ENCODE results near the gene HK1. TPM values are rescaled to one million over a fixed set of nuclear protein-coding genes. Genes with fewer than 3 reads are reported as not detected.

The HK1 gene
- total RNA-seq, 1 experiment from 2014 or later: 140 TPM

DNA sequence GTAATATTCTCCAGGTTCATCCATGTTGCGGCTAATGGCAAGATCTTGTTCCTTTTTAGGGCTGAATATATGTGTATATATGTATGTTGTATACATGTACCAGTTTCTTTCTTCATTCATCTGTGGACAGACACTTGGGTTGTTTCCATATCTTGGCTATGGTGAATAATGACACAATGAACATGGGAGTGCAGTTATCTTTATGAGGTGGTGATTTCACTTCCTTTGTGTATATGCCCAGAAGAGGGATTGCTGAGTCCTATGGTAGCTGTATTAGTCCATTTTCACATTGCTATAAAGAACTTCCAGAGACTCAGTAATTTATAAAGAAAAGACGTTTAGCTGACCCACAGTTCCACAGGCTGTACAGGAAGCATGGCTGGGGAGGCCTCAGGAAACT, 155.9 kb downstream of the HK1 start:
- Histone ChIP-seq H3K4me2 (no peak overlapping the region), H3K4me1 (replicated peaks; ENCODE audit: insufficient read depth) (peaks cover 26% of the 10 kb centered on the region), H3K4me3 (no peak overlapping the region), H2AFZ (no peak overlapping the region), H3K79me2 (ENCODE audit: low read depth) (no peaks in the 10 kb centered on the region), H3K36me3 (ENCODE audit: low read depth) (no peaks in the 10 kb centered on the region), H3K9me3 (ENCODE audit: insufficient read depth, low read depth) (no peaks in the 10 kb centered on the region), H3K27me3 (ENCODE audit: insufficient read depth, low read depth) (no peaks in the 10 kb centered on the region), H3K9me2 (ENCODE audit: insufficient read depth) (no peaks in the 10 kb centered on the region), H3F3A (ENCODE audit: insufficient read depth, low read depth) (peaks cover 19% of the 10 kb centered on the region), H3K27ac (no peak overlapping the region), H4K20me1 (ENCODE audit: insufficient read depth) (no peaks in the 10 kb centered on the region)
- ChIA-PET POLR2A (ENCODE audit: unreplicated experiment) (interaction anchor here (0.7 kb wide), 1 partner anchor 31 kb away, joined by 5 read pairs; no protein-coding TSS in a partner anchor), CTCF (no interaction called here)
- no TSS peak for BruUV-seq (replicated peaks)
- intact Hi-C loops (cut with micrococcal nuclease; ENCODE audit: unreplicated experiment): no loop called here
- TF ChIP-seq EZH2 (IDR thresholded peaks at IDR 0.05; ENCODE audit: low read depth): no peak
- TF ChIP-seq, protein P1, sequence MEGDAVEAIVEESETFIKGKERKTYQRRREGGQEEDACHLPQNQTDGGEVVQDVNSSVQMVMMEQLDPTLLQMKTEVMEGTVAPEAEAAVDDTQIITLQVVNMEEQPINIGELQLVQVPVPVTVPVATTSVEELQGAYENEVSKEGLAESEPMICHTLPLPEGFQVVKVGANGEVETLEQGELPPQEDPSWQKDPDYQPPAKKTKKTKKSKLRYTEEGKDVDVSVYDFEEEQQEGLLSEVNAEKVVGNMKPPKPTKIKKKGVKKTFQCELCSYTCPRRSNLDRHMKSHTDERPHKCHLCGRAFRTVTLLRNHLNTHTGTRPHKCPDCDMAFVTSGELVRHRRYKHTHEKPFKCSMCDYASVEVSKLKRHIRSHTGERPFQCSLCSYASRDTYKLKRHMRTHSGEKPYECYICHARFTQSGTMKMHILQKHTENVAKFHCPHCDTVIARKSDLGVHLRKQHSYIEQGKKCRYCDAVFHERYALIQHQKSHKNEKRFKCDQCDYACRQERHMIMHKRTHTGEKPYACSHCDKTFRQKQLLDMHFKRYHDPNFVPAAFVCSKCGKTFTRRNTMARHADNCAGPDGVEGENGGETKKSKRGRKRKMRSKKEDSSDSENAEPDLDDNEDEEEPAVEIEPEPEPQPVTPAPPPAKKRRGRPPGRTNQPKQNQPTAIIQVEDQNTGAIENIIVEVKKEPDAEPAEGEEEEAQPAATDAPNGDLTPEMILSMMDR (conservative IDR thresholded peaks at IDR 0.05): no peak
- DNase-seq: no peak

DNA sequence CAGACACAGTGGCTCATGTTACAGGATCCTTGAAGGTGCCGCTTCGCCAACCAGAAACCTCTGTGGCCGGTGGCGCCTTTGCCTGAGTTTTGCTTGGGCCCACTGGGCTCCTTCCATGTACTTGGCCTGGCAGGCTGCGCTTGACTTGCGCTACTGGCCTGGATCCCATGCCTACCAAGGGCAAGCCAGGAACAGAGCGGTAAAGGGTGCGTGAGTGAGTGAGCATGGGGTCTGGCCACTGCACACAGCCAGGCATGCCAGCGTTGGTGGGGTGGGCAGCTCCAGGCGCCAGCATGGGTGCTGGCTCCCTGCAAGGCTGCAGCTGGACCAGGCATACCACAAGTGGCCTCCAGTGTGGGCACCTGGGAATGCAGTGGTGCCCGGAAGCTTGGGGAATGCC, 156.6 kb downstream of the HK1 start:
- Histone ChIP-seq H3K4me2 (no peak overlapping the region), H3K9me3 (ENCODE audit: insufficient read depth, low read depth) (no peaks in the 10 kb centered on the region), H3K27ac (no peak overlapping the region), H3K79me2 (ENCODE audit: low read depth) (no peaks in the 10 kb centered on the region), H4K20me1 (ENCODE audit: insufficient read depth) (no peaks in the 10 kb centered on the region), H3K4me1 (replicated peaks; ENCODE audit: insufficient read depth) (peaks cover 34% of the 10 kb centered on the region), H3K36me3 (ENCODE audit: low read depth) (no peaks in the 10 kb centered on the region), H3K4me3 (no peak overlapping the region), H3K9me2 (ENCODE audit: insufficient read depth) (no peaks in the 10 kb centered on the region), H3F3A (ENCODE audit: insufficient read depth, low read depth) (peaks cover 27% of the 10 kb centered on the region), H3K27me3 (ENCODE audit: insufficient read depth, low read depth) (no peaks in the 10 kb centered on the region), H2AFZ (no peak overlapping the region)
- ChIA-PET POLR2A (ENCODE audit: unreplicated experiment) (no interaction called here), CTCF (no interaction called here)
- TF ChIP-seq, protein P1 (conservative IDR thresholded peaks at IDR 0.05): no peak
- BruUV-seq (replicated peaks): no TSS peak
- no peak for DNase-seq
- intact Hi-C loops (cut with micrococcal nuclease; ENCODE audit: unreplicated experiment): no loop called here

DNA sequence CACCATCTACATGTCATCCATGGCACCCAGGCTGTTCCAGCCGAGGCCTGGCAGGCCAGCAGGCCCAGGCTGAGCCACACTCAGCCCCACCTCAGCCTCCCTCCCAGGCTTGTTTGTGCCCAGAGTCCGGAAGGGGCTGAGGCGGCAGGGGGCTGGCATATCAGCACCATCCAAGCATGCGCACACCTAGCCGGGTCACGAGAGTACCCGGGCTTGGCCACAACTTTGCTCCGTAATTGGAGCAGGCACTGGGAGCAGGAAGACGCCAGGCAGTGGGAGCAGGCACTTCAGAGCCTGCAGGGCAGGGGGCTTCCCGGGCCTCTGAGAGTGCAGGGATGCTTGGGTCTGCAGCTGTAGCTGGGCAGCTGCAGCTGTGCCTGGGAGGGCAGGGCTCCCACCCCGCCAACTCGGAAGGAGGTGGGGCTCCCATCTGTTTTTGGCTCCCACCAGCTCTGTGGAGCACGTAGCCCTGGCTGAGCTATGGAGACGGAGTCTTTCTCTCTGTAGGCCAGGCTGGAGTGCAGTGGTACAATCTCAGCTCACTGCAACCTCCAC, 157.7 kb downstream of the HK1 start:
- H4K20me1 ChIP-seq (ENCODE audit: insufficient read depth): no peaks in the 10 kb centered on the region
- H3K79me2 ChIP-seq (ENCODE audit: low read depth): no peaks in the 10 kb centered on the region
- CTCF ChIA-PET: interaction anchor here (0.6 kb wide), 1 partner anchor 9 kb away, joined by 6 read pairs; no protein-coding TSS in a partner anchor
- H3F3A ChIP-seq (ENCODE audit: insufficient read depth, low read depth): peaks cover 38% of the 10 kb centered on the region
- no peaks in the 10 kb centered on the region for H3K27me3 ChIP-seq (ENCODE audit: insufficient read depth, low read depth)
- H3K27ac ChIP-seq: no peak overlapping the region
- H3K4me3 ChIP-seq: no peak overlapping the region
- H3K9me2 ChIP-seq (ENCODE audit: insufficient read depth): no peaks in the 10 kb centered on the region
- H3K36me3 ChIP-seq (ENCODE audit: low read depth): no peaks in the 10 kb centered on the region
- intact Hi-C loops (cut with micrococcal nuclease; ENCODE audit: unreplicated experiment): no loop called here
- no TSS peak for BruUV-seq (replicated peaks)
- H3K4me1 ChIP-seq (replicated peaks; ENCODE audit: insufficient read depth): peaks cover 45% of the 10 kb centered on the region
- no peak overlapping the region for H3K4me2 ChIP-seq
- no peak for DNase-seq
- POLR2A ChIA-PET (ENCODE audit: unreplicated experiment): no interaction called here
- H3K9me3 ChIP-seq (ENCODE audit: insufficient read depth, low read depth): no peaks in the 10 kb centered on the region
- TF ChIP-seq, protein P1 (conservative IDR thresholded peaks at IDR 0.05): no peak
- TF ChIP-seq EZH2 (IDR thresholded peaks at IDR 0.05; ENCODE audit: low read depth): no peak
- no peak overlapping the region for H2AFZ ChIP-seq
